ENCODE data around the gene SNX9.
"Not testable (repeated sequence)": the region's sequence is repeated elsewhere in the genome, so short reads cannot be mapped to it uniquely, and the experiment has no call there.

SNX9 gene

GRCh38 chr6:157972177-157972576, 149.1 kb downstream of the SNX9 start:
- H4K91ac ChIP-seq (ENCODE audit: low read length); H3K9ac ChIP-seq (ENCODE audit: low read length); DNase-seq; H3K36me3 ChIP-seq (ENCODE audit: control insufficient read depth in 1 of 2, insufficient read depth in 2 of 2, low read depth in 1 of 2, low read length in 2 of 2); H3K23ac ChIP-seq (ENCODE audit: low read length in 2 of 2); H2AK5ac ChIP-seq (ENCODE audit: low read length, severe bottlenecking); H3K9me3 ChIP-seq (ENCODE audit: control insufficient read depth, low read length); H2AFZ ChIP-seq (ENCODE audit: low read depth, low read length); H2BK5ac ChIP-seq (ENCODE audit: low read depth, low read length, poor library complexity, severe bottlenecking); H2BK15ac ChIP-seq (ENCODE audit: low read depth, poor library complexity, severe bottlenecking); H4K8ac ChIP-seq (ENCODE audit: low read length); H3K79me1 ChIP-seq (replicated peaks; ENCODE audit: low read length, poor library complexity, severe bottlenecking); H3K4me3 ChIP-seq (ENCODE audit: insufficient read depth in 1 of 2, low read depth in 1 of 2, low read length in 2 of 2); H3K4me2 ChIP-seq (ENCODE audit: low read length, poor library complexity, severe bottlenecking); H3K14ac ChIP-seq (ENCODE audit: low read length in 2 of 2); H3K27ac ChIP-seq (ENCODE audit: low read length, poor library complexity, severe bottlenecking); H3K27me3 ChIP-seq (ENCODE audit: control insufficient read depth in 1 of 2, insufficient read depth in 1 of 2, low read length in 2 of 2); H2BK120ac ChIP-seq (ENCODE audit: low read depth, low read length); H3K18ac ChIP-seq (ENCODE audit: low read depth in 1 of 2, low read length in 2 of 2); H3K4ac ChIP-seq (ENCODE audit: low read depth in 1 of 2, low read length in 2 of 2); H2BK12ac ChIP-seq (ENCODE audit: low read length in 2 of 2): not testable (repeated sequence)
- WGBS = 97% methylated on average over 3 of the region's 3 CpGs
- peaks cover 13% of the 10 kb centered on the region for H3K4me1 ChIP-seq (ENCODE audit: control insufficient read depth, insufficient read depth, low read depth, low read length)

- no peak overlapping the region for H3K9ac ChIP-seq (ENCODE audit: low read length)
- no peaks in the 10 kb centered on the region for H3K79me1 ChIP-seq (replicated peaks; ENCODE audit: low read length, poor library complexity, severe bottlenecking)
- no peak overlapping the region for H3K23ac ChIP-seq (ENCODE audit: low read length in 2 of 2)
- no peak overlapping the region for H2BK5ac ChIP-seq (ENCODE audit: low read depth, low read length, poor library complexity, severe bottlenecking)
- H2BK15ac ChIP-seq (ENCODE audit: low read depth, poor library complexity, severe bottlenecking) = no peak overlapping the region
- H2BK12ac ChIP-seq (ENCODE audit: low read length in 2 of 2) = peak overlapping the region in 1 of 2 experiments; percentile 18
- no peak for DNase-seq
- peaks cover 8% of the 10 kb centered on the region for H3K4me1 ChIP-seq (ENCODE audit: control insufficient read depth, insufficient read depth, low read depth, low read length)
- no peak overlapping the region for H2AFZ ChIP-seq (ENCODE audit: low read depth, low read length)
- no peaks in the 10 kb centered on the region for H3K36me3 ChIP-seq (ENCODE audit: control insufficient read depth in 1 of 2, insufficient read depth in 2 of 2, low read depth in 1 of 2, low read length in 2 of 2)
- H2BK120ac ChIP-seq (ENCODE audit: low read depth, low read length) = no peak overlapping the region
- no peak overlapping the region for H3K4ac ChIP-seq (ENCODE audit: low read depth in 1 of 2, low read length in 2 of 2)
- H4K91ac ChIP-seq (ENCODE audit: low read length) = no peak overlapping the region
- no peak overlapping the region for H3K4me3 ChIP-seq (ENCODE audit: insufficient read depth in 1 of 2, low read depth in 1 of 2, low read length in 2 of 2)
- no peak overlapping the region for H2AK5ac ChIP-seq (ENCODE audit: low read length, severe bottlenecking)
- no peak overlapping the region for H3K14ac ChIP-seq (ENCODE audit: low read length in 2 of 2)
- no peak overlapping the region for H4K8ac ChIP-seq (ENCODE audit: low read length)
- no peak overlapping the region for H3K27ac ChIP-seq (ENCODE audit: low read length, poor library complexity, severe bottlenecking)
- H3K18ac ChIP-seq (ENCODE audit: low read depth in 1 of 2, low read length in 2 of 2) = no peak overlapping the region
- H3K27me3 ChIP-seq (ENCODE audit: control insufficient read depth in 1 of 2, insufficient read depth in 1 of 2, low read length in 2 of 2) = no peaks in the 10 kb centered on the region
- no peaks in the 10 kb centered on the region for H3K9me3 ChIP-seq (ENCODE audit: control insufficient read depth, low read length)
- 65% methylated on average over 9 of the region's 9 CpGs for WGBS
- no peak overlapping the region for H3K4me2 ChIP-seq (ENCODE audit: low read length, poor library complexity, severe bottlenecking)
Observed at GRCh38 chr6:157974341-157974894, 151.4 kb downstream of the SNX9 start.

- H3K9ac ChIP-seq (ENCODE audit: low read length) = no peak overlapping the region
- no peaks in the 10 kb centered on the region for H3K79me1 ChIP-seq (replicated peaks; ENCODE audit: low read length, poor library complexity, severe bottlenecking)
- no peak overlapping the region for H3K4me2 ChIP-seq (ENCODE audit: low read length, poor library complexity, severe bottlenecking)
- no peak overlapping the region for H3K27ac ChIP-seq (ENCODE audit: low read length, poor library complexity, severe bottlenecking)
- peaks cover 7% of the 10 kb centered on the region for H3K4me1 ChIP-seq (ENCODE audit: control insufficient read depth, insufficient read depth, low read depth, low read length)
- no peak overlapping the region for H2BK15ac ChIP-seq (ENCODE audit: low read depth, poor library complexity, severe bottlenecking)
- 100% methylated on average over 3 of the region's 3 CpGs for WGBS
- H3K36me3 ChIP-seq (ENCODE audit: control insufficient read depth in 1 of 2, insufficient read depth in 2 of 2, low read depth in 1 of 2, low read length in 2 of 2) = no peaks in the 10 kb centered on the region
- H3K18ac ChIP-seq (ENCODE audit: low read depth in 1 of 2, low read length in 2 of 2) = no peak overlapping the region
- no peaks in the 10 kb centered on the region for H3K27me3 ChIP-seq (ENCODE audit: control insufficient read depth in 1 of 2, insufficient read depth in 1 of 2, low read length in 2 of 2)
- H2BK120ac ChIP-seq (ENCODE audit: low read depth, low read length) = no peak overlapping the region
- H2AFZ ChIP-seq (ENCODE audit: low read depth, low read length) = no peak overlapping the region
- H2AK5ac ChIP-seq (ENCODE audit: low read length, severe bottlenecking) = peak overlapping the region; percentile 10
- no peaks in the 10 kb centered on the region for H3K9me3 ChIP-seq (ENCODE audit: control insufficient read depth, low read length)
- no peak overlapping the region for H3K14ac ChIP-seq (ENCODE audit: low read length in 2 of 2)
- H3K4ac ChIP-seq (ENCODE audit: low read depth in 1 of 2, low read length in 2 of 2) = no peak overlapping the region
- H3K23ac ChIP-seq (ENCODE audit: low read length in 2 of 2) = no peak overlapping the region
- H2BK5ac ChIP-seq (ENCODE audit: low read depth, low read length, poor library complexity, severe bottlenecking) = no peak overlapping the region
- no peak overlapping the region for H3K4me3 ChIP-seq (ENCODE audit: insufficient read depth in 1 of 2, low read depth in 1 of 2, low read length in 2 of 2)
- no peak overlapping the region for H4K8ac ChIP-seq (ENCODE audit: low read length)
- no peak overlapping the region for H4K91ac ChIP-seq (ENCODE audit: low read length)
- DNase-seq = no peak
- no peak overlapping the region for H2BK12ac ChIP-seq (ENCODE audit: low read length in 2 of 2)
Observed at GRCh38 chr6:157974967-157975366, 151.9 kb downstream of the SNX9 start.

- H3K18ac ChIP-seq (ENCODE audit: low read depth in 1 of 2, low read length in 2 of 2) = no peak overlapping the region
- H3K9ac ChIP-seq (ENCODE audit: low read length) = no peak overlapping the region
- no peaks in the 10 kb centered on the region for H3K27me3 ChIP-seq (ENCODE audit: control insufficient read depth in 1 of 2, insufficient read depth in 1 of 2, low read length in 2 of 2)
- no peak overlapping the region for H3K27ac ChIP-seq (ENCODE audit: low read length, poor library complexity, severe bottlenecking)
- peaks cover 7% of the 10 kb centered on the region for H3K4me1 ChIP-seq (ENCODE audit: control insufficient read depth, insufficient read depth, low read depth, low read length)
- no peak overlapping the region for H3K23ac ChIP-seq (ENCODE audit: low read length in 2 of 2)
- H3K14ac ChIP-seq (ENCODE audit: low read length in 2 of 2) = no peak overlapping the region
- no peak overlapping the region for H2BK5ac ChIP-seq (ENCODE audit: low read depth, low read length, poor library complexity, severe bottlenecking)
- no peak overlapping the region for H3K4ac ChIP-seq (ENCODE audit: low read depth in 1 of 2, low read length in 2 of 2)
- H2AFZ ChIP-seq (ENCODE audit: low read depth, low read length) = no peak overlapping the region
- H3K36me3 ChIP-seq (ENCODE audit: control insufficient read depth in 1 of 2, insufficient read depth in 2 of 2, low read depth in 1 of 2, low read length in 2 of 2) = no peaks in the 10 kb centered on the region
- no peak for DNase-seq
- no CpG with 5 or more reads among the region's 2 CpGs for WGBS
- no peak overlapping the region for H3K4me2 ChIP-seq (ENCODE audit: low read length, poor library complexity, severe bottlenecking)
- H2BK12ac ChIP-seq (ENCODE audit: low read length in 2 of 2) = no peak overlapping the region
- H3K79me1 ChIP-seq (replicated peaks; ENCODE audit: low read length, poor library complexity, severe bottlenecking) = no peaks in the 10 kb centered on the region
- no peaks in the 10 kb centered on the region for H3K9me3 ChIP-seq (ENCODE audit: control insufficient read depth, low read length)
- no peak overlapping the region for H2BK15ac ChIP-seq (ENCODE audit: low read depth, poor library complexity, severe bottlenecking)
- H4K8ac ChIP-seq (ENCODE audit: low read length) = no peak overlapping the region
- H2AK5ac ChIP-seq (ENCODE audit: low read length, severe bottlenecking) = no peak overlapping the region
- H4K91ac ChIP-seq (ENCODE audit: low read length) = no peak overlapping the region
- no peak overlapping the region for H3K4me3 ChIP-seq (ENCODE audit: insufficient read depth in 1 of 2, low read depth in 1 of 2, low read length in 2 of 2)
- H2BK120ac ChIP-seq (ENCODE audit: low read depth, low read length) = no peak overlapping the region
Observed at GRCh38 chr6:157975456-157975855, 152.4 kb downstream of the SNX9 start.
